Measurements from ENCODE around the gene OR2B2.

Gene OR2B2

GRCh38 chr6:27863962-27864905, 48.0 kb downstream of the OR2B2 start:
- peak; percentile 27 for DNase-seq (ENCODE audit: low read depth, low spot score)
- peak overlapping the region; percentile 74 for H3K4me3 ChIP-seq (ENCODE audit: low read depth, low read length)
- TF ChIP-seq CTCF (IDR thresholded peaks at IDR 0.05; ENCODE audit: low read depth, low read length) = no peak
- in situ Hi-C loops (cut with HindIII; ENCODE audit: low sequenced_read_pairs) = no loop called here

- in situ Hi-C loops (cut with HindIII; ENCODE audit: low sequenced_read_pairs) = no loop called here
- DNase-seq (ENCODE audit: low read depth, low spot score) = no peak
- no peak overlapping the region for H3K4me3 ChIP-seq (ENCODE audit: low read depth, low read length)
- no peak for TF ChIP-seq CTCF (IDR thresholded peaks at IDR 0.05; ENCODE audit: low read depth, low read length)
Measured at GRCh38 chr6:27862396-27863066, 49.7 kb downstream of the OR2B2 start.

GRCh38 chr6:27861861-27862260, 50.3 kb downstream of the OR2B2 start:
- in situ Hi-C loops (cut with HindIII; ENCODE audit: low sequenced_read_pairs) = no loop called here
- no peak for DNase-seq (ENCODE audit: low read depth, low spot score)
- TF ChIP-seq CTCF (IDR thresholded peaks at IDR 0.05; ENCODE audit: low read depth, low read length) = no peak
- no peak overlapping the region for H3K4me3 ChIP-seq (ENCODE audit: low read depth, low read length)

- no peak for TF ChIP-seq CTCF (IDR thresholded peaks at IDR 0.05; ENCODE audit: low read depth, low read length)
- in situ Hi-C loops (cut with HindIII; ENCODE audit: low sequenced_read_pairs) = no loop called here
- no peak overlapping the region for H3K4me3 ChIP-seq (ENCODE audit: low read depth, low read length)
- DNase-seq (ENCODE audit: low read depth, low spot score) = no peak
Measured at GRCh38 chr6:27861276-27861840, 50.8 kb downstream of the OR2B2 start.
